ENCODE results near the gene MACROD2.

GRCh38 chr20:14049111-14049510 lies 53.8 kb downstream of the MACROD2 start:
- no peak for TF ChIP-seq CTCF (IDR thresholded peaks at IDR 0.05; ENCODE audit: low read depth, low read length, missing input control)
- TF ChIP-seq SP1 (IDR thresholded peaks at IDR 0.05): no peak
- TF ChIP-seq RAD21 (IDR thresholded peaks at IDR 0.05): no peak
- no peak for TF ChIP-seq EGR1 (IDR thresholded peaks at IDR 0.05; ENCODE audit: low read depth in 2 of 2)
- TF ChIP-seq REST (IDR thresholded peaks at IDR 0.05): no peak
- no peak for TF ChIP-seq FOXA1 (IDR thresholded peaks at IDR 0.05)
- no peak for TF ChIP-seq MAX (IDR thresholded peaks at IDR 0.05)
- TF ChIP-seq GABPA (IDR thresholded peaks at IDR 0.05 in 1 of 2, conservative IDR thresholded peaks at IDR 0.05 in 1 of 2): no peak
- no peak for TF ChIP-seq RXRA (IDR thresholded peaks at IDR 0.05)
- no peak for TF ChIP-seq YY1 (IDR thresholded peaks at IDR 0.05)
- no peak for TF ChIP-seq ATF3 (IDR thresholded peaks at IDR 0.05)
- no peak for TF ChIP-seq TAF1 (conservative IDR thresholded peaks at IDR 0.05)
- no peak for TF ChIP-seq NR2F2 (IDR thresholded peaks at IDR 0.05)
- no peak for TF ChIP-seq HNF4A (conservative IDR thresholded peaks at IDR 0.05)

Measured in liver (tissue), 3 donors.